Hematopoietic multipotent progenitor cell (in vitro differentiated cells): Measurements from ENCODE around the gene RAB3A. TPM values are rescaled to one million over a fixed set of nuclear protein-coding genes. Genes with fewer than 3 reads are reported as not detected.
"Not testable (repeated sequence)": the region's sequence is repeated elsewhere in the genome, so short reads cannot be mapped to it uniquely, and the experiment has no call there.

Experiments used
- DNase-seq, 3 donors: peaks; one replicate each; pipeline ENCODE4 v3.0.0-alpha.2; 2011 to 2015; ENCODE audit warnings: low read depth in 2 of 3, low spot score in 2 of 3
- total RNA-seq: library from RNA; depleted of rRNA; stranded (reverse); fragments of >200 nt; gene quantifications from one replicate; pipeline ENCODE4 v1.2.3, GENCODE V29; 2012

Gene RAB3A
- total RNA-seq, 1 donor: 1.9 TPM

DNA sequence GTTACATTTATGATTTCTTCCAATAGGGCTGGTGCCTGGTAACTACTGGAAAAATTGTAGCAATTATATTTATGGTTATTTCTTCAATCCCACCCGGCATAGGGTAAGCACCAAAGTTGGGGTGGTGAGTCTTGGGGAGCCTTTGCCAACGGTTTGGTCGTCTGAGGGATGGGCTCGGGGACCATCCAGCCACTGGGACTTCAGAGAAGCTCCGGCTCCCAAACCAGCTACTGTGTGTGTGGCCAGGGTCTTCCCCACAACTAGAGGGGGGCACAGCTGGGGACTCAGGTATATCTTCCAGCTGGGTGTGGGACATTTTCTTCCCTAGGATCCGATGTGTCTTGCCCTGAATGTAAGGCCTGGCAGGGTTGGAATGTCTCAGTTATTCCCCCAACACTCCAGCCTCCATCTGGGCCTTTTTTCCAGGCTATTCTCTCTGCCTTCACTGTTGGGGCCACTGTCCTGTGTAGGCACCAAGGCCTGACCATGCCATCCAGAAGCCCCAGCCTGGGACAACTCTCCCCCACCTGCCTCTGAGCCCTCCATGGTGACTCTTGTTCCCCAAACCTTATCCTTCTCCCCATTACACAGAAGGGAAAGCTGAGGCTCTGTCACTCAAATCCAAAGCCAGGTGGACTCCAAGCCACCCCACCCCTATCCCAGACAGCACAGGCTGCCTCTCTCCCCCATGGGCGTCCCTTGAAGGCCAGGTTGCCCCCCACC is 31.4 kb downstream of the RAB3A start:
- DNase-seq: no peak

DNA sequence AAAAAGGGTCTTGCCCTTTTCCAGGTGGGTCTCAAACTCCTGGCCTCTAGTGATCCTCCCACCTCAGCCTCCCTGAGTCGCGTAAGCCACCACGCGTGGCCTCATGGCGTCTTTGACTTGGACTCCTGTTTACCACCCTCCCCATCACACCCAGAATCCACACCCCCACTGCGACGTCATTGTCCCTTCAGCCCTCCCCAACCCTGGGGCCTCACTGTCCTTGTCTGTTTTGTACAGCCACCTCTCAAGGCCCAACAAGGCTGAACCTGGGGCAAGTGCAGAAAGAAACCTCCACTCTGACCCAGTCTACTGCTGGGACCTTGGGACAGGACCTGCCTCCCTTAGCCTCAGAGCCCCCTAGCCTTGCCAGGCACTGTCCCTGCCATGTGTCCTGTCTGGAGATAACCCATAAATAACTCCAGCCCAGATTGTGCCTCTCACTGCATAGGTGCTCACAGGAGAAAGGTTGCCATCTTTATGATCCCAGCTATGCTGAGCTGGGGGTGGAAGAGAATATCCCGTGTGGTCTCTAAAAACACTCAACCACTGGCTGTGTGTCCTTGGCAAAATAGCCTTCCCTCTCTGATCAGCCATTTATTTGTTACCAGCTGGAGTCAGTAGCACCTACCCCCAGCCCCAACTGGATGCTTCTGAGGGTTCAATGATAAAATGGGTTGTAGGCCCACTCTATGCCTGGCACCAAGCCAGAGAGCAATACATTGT is 32.1 kb downstream of the RAB3A start:
- no peak for DNase-seq

DNA sequence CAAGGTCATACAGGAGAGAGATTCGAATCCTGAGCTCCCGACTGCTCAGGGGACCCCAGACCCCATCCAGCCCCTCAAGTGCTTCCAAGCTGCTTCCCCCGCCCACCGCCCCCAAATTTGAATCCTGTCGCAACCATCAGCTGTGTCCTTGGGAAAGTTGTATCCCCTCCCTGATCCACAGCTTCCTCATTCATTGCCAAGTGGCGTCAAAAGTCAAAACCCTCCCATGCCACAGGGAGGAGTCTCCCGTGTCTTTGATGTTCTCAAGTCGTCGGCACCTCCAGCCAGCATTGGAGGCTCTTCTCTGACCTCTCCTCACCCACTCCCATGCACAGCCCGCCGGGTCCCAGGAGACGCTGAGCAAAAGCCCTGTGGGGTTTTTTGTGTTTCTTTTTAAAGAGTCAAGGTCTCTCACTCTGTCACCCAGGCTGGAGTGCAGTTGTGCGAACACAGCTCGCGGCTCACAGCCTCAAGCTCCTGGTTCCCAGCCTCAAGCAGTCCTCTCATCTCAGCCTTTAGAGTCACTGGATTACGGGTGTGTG is 33.1 kb downstream of the RAB3A start:
- no peak for DNase-seq

DNA sequence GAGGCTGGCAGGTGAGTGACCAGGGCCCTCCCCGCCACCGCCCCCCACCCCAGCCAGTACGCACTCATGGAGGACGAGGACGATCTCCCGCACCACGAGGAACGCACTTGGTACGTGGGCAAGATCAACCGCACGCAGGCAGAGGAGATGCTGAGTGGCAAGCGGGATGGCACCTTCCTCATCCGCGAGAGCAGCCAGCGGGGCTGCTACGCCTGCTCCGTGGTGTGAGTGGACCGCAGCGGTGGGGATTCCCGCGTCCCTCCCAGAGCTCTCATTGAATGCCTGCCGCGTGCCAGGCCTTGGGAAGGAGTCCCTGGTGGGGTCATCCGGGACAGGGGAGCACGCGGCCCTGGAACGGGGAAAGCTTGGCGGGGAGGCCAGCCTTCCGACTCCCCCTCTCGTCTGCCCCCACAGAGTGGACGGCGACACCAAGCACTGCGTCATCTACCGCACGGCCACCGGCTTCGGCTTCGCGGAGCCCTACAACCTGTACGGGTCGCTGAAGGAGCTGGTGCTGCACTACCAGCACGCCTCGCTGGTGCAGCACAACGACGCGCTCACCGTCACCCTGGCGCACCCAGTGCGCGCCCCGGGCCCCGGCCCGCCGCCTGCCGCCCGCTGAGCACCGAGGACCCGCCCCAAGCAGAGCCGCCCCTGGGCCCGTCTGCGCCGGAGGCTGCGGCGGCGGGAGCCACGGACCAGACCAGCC is 35.0 kb downstream of the RAB3A start:
- DNase-seq: no peak

DNA sequence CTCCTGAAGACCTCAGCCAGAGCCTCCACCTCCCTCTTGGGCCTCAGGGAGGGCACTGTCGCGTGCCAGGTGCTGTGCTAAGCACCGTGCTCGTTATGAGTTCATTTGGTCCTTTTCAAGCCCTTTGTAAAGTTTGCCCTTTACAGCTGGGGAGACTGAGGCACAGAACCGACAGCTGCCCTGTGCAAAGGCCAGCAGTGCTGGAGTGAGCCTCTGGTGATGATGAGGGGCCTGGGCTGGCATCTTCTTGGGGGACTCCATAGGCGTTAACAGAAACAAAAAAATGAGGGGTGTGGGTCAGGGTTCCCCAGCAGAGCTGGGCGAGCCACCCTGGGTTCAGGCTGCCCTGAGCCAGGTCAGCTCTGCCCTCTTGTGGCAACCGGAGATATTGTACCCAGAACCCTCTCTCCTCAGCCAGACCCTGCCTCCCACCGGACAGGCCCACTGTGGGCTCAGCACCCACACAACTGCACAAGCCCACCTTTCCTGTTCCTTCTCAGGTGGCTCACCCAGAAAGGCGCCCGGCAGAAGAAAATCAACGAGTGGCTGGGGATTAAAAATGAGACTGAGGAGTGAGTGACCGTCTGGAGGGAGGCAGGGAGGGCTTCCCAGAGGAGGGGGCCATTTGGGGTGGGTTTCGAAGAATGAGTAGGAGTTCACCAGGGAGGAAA is 35.7 kb downstream of the RAB3A start:
- DNase-seq: peak in 2 of 3 donors; percentile 61 to 73

DNA sequence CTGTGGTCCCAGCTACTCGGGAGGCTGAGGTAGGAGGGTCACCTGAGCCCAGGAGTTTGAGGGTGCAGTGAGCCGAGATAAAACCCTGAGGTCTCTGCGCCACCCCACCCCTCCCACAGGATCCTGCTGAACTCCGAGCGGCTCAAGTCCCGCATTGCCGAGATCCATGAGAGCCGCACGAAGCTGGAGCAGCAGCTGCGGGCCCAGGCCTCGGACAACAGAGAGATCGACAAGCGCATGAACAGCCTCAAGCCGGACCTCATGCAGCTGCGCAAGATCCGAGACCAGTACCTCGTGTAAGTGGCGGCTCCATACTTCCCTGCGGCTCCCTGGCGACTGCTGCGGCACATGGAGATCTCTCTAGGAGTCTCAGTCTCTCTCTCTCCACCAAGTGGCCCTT is 36.8 kb downstream of the RAB3A start:
- DNase-seq: no peak

DNA sequence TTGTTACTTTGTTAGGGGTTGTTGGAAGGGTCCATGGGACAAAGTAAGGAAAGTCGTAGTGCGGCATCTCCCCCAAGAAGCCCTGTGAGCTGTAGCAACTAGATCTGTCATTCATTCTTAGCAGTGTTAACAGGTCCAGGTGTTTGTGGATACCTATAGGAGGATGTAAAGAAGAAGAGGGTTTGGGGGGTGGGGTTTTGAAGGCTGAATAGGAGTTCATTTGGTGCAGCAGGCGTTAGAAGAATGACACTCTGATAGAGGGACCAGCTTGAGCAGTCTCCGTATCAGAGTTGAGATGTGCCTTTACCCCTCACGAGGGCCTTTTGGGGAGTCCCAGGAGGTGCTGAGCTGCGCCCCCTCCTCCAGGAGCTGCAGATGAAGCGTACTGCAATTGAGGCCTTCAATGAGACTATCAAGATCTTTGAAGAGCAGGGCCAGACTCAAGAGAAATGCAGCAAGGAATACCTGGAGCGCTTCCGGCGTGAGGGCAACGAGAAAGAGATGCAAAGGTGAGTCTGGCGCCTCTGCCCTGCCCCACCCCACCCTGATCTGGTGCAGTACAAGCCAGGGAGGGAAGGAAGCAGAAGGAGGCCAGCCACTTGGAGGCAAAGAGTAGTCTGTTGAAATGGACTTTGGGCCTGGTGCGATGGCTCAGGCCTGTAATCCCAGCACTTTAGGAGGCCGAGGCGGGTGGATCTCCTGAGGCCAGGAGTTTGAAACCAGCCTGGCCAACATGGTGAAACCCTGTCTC is 37.9 kb downstream of the RAB3A start:
- no peak for DNase-seq

DNA sequence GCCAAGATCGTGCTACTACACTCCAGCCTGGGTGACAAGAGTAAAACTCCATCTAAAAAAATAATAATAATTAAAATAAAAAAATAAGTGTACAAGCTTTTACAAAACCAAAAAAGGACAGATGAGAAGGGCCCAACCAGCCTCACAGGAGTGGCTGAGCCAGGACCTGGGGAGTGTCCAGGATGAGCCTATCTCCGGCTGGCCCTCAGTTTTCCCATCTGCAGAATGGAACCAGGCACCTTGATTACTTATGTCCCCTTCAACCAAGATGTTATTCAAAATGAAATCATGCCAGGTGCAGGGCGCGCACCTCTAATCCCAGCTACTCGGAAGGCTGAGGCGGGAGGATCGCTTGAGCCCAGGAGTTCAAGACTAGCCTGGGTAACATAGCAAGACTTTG is 39.8 kb downstream of the RAB3A start:
- DNase-seq: no peak

DNA sequence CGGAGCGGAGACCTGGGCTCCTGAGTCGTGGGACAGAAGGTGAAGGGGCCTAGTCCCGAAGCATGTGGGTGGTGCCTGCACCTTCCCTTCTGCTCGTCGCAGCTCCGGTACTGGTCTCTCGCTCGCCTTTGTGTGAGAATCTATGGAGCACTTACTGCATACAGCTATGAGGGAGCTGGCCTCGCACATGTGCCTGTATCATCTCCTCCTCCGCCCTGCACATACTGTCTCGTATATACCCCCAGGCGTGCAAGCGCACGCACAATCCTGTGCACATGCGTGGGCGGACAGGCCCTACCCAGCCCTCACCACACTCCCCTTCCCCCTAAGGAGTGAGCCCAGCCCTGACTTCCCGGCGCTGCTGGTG is 42.2 kb downstream of the RAB3A start:
- DNase-seq: no peak

DNA sequence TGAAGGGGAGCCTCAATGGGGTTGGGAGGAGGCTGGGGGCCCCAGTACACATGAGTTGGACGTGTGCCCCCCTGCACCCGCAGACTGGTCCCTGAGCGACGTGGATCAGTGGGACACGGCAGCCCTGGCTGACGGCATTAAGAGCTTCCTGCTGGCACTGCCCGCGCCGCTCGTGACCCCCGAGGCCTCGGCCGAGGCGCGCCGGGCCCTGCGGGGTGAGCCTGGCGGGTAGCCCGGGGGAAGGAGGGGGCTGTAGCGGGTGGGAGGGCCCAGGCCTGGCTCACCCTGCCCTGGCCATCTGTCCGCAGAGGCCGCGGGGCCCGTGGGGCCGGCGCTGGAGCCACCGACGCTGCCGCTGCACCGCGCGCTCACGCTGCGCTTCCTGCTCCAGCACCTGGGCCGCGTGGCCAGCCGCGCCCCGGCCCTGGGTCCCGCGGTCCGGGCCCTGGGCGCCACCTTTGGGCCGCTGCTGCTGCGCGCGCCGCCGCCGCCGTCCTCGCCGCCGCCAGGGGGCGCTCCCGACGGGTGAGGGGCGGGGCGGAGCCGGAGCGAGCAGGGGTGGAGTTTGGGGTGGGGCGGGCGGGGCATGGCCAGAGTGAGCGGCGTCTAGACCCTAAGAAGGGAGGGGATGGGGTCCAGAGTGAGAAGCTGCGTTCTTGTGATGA is 42.7 kb downstream of the RAB3A start:
- DNase-seq: peak; percentile 71 to 79 (median 75)

DNA sequence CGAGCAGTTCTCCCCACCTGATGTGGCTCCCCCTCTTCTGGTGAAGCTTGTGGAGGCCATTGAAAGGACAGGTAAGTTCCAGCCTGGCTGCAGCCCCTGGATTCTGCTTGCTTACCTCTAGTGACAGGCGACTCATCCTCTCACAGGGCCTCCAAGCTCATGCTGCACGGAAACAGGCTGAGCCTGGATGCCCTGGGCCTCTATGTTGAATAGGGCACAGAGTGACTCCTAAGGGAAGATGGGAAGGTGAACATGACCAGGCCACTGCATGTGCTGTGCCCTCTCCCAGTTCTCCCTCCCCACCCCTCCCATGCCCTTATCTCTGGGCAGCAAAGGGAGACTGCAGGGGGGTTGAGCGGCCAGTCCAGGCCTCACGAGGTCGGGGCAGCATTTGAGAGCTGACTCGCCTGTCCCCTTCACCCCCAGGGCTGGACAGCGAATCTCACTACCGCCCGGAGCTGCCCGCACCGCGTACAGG is 43.3 kb downstream of the RAB3A start:
- DNase-seq: no peak

DNA sequence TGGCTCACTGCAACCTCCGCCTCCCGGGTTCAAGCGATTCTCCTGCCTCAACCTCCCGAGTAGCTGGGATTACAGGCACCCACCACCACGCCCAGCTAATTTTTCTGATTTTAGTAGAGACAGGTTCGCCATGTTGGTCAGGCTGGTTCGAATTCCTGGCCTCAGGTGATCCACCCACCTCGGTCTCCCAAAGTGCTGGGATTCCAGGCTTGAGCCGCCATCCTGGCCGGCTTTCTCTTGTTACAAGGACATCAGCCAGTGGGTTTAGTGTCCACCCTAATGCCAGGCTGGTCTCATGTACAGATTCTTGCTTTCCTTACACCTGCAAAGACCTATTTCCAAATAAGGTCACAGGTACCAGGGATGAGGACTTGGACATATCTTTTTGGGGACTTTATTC is 44.0 kb downstream of the RAB3A start:
- no peak for DNase-seq

DNA sequence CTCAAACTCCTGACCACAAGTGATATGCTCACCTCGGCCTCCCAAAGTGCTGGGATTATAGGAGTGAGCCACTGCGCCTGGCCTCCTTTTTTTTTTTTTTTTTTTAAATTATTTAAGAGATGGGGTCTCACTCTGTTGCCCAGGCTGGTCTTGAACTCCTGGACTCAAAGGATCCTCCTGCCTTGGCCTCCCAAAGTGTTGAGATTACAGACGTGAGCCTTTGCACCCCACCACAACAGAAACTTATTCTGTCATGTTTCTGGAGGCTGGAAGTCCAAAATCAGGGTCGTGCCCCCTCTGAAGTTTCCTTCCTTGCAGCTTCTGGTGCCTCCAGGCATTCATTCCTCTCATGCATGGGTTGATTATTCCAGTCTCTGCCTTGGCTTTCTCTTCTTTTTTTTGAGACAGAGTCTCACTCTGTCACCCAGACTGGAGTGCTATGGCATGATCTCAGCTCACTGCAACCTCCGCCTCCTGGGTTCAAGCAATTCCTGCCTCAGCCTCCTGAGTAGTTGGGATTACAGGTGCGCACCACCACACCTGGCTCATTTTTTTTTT is 44.7 kb downstream of the RAB3A start:
- DNase-seq: not testable (repeated sequence)

DNA sequence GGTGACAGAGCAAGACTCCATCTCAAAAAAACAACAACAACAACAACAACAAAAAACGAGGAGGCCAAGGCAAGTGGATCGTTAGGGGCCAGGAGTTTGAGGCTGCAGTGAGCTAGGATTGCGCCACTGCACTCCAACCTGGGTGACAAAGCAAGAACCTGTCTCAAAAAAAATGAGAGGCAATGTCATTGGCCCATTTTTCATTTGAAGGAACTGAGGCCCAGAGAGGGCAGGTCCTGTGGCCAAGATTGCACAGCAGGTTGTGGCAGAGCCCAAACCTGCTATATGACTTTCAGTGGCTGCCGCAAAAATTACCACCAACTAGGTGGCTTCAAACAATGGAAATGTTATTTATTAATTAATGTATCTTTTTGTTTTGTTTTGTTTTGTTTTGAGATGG is 45.4 kb downstream of the RAB3A start:
- no peak for DNase-seq

DNA sequence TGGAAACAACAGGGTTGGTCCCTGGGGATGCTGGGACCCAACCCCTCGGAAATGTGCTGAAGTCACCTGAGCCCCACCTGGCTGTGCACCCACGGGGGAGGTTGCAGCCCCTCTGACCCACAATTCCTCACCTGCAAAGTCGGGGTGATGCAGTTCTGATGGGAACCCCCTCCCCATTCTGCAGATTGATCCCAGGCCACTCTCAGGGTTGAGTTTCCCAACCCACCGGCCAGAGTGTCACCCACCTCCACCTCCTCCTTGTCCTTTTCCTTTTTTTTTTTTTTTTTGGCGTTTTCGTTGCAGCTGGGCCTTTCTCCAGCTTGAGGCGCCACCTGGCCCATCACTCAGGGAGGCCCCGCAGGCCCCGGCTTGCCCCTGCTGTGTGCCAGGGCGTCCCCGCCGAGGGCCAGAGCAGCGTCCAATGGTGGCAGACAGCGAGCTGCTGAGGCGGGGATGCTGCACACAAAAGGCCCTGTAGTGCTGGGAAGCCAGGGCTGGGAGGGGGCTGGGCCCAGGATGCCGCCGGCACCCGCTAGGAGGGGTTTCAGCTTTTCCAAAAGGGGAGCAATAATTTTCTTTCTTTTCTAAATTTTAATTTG is 46.3 kb downstream of the RAB3A start:
- DNase-seq: peak in 1 of 3 donors; percentile 36

DNA sequence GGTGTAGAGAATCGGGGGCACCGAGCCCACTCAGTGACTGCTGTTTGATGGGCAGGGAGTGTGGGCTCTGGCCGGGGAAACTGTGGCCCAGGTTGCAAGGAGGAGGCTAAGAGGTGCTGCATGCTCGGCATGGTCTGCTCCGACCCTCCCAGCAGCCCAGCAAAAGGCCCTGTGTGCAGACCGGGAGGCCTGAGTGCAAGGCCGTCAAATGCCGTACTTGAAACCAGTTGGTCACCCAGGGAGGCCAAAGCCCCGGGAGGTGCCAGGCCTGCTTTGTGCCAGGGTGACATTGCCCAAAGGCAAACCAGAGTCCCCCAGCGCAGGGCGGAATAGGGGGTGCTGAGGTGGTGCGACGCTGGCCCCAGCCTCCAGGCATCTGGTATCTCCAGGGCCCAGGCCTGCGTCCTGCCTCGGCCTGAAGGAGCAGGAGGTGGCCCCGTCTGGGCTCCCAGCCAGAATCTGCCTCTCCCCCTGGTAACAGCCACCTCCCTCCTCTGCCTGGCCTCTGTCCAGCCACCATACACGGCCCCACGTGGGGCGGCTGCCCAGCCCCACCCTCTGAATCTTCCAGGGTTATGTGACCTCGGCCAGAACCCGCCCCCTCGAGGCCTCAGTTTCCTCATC is 46.9 kb downstream of the RAB3A start:
- peak in 2 of 3 donors; percentile 89 to 94 for DNase-seq

DNA sequence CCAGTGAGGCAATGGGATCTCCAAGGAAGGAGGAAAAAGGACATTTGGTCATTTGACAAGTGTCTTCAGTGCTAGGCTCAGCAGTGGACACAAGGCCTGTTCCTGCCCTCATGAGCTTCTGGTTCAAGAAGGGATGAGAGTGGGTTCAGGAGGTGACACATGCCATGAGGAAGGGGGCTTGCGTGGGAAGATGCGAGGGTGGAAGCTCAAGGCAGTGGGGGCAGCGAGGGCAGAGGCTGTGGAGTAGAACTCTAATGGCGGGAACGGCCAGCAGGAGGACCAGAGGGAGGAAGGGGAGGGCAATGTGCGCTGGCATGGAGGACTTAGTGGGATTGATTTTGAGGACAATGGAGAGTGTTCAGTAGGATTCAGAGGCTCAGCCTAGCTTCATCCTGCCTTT is 47.6 kb downstream of the RAB3A start:
- no peak for DNase-seq
